ENCODE measurements around the gene HDAC4.

HDAC4 gene

DNA sequence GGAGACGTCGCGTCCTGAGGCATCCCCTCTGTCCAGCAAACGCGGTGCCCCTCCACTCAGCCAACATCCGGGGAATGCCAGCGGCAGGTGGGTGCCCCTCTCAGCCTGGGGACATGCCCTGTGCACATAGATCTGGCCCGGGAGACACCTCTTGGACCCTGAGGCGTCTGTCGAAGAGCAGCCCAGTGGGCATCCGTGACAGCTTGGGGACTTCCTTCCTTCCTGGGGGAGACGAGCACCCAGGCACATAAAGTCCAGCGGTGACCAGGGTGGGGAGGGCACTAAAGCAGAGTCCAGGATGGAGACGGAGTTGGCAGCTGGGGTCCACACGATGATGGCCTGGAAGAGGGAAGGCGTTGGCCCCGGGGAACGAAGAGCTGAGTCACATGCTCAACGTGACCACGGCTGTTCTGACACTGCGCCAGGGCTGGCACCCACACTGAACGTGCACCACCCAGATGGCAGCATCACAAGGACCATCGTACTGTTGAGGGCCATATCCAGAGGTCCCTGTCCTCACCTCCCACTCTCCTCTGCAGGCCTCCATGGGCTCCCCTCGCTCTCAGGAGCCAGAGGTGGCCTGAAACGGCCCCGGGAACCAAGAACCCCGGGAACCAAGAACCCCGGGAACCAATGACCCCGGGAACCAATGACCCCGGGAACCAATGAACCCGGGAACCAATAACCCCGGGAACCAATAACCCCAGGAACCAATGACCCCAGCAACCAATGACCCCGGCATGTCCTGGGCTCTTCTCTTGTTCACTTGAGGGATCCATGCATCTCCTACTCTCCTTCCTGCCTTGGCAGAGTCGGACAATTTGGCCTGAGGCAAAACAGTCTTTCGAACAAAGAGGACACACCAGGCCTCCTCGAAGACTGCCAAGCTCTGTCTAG is 22.6 kb downstream of the HDAC4 start:
- no peak overlapping the region for H3K4me3 Mint-ChIP-seq
- H3K9me3 Mint-ChIP-seq: no peaks in the 10 kb centered on the region
- H3K27ac Mint-ChIP-seq: no peak overlapping the region
- peaks cover 3% of the 10 kb centered on the region for H3K36me3 Mint-ChIP-seq (ENCODE audit: low read depth)
- H3K27me3 Mint-ChIP-seq (ENCODE audit: low read depth): no peaks in the 10 kb centered on the region
- H3K4me1 Mint-ChIP-seq (ENCODE audit: low read depth): peaks cover 21% of the 10 kb centered on the region
- DNase-seq (ENCODE audit: low spot score): no peak

DNA sequence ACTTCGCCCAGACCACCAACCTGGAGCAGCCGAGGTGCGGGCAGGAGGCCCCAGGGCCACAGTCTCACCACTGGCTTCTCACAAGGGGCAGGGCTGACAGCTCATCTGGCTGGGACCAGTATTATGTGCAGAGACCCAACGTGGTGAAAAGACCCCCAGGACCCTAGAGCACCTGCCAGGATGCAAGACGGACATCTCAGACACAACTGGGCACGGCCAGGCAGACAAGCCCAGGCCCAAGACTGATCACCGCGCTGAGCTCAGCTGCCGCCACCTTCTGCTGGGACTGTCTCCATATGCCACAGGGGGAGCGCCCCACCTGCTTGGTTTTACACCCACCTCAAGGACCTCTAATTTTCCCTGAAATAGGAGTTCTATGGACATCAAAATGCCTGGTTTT is 23.2 kb downstream of the HDAC4 start:
- Mint-ChIP-seq H3K9me3 (no peaks in the 10 kb centered on the region), H3K27ac (no peak overlapping the region), H3K4me1 (ENCODE audit: low read depth) (peaks cover 21% of the 10 kb centered on the region), H3K27me3 (ENCODE audit: low read depth) (no peaks in the 10 kb centered on the region), H3K4me3 (no peak overlapping the region), H3K36me3 (ENCODE audit: low read depth) (peaks cover 3% of the 10 kb centered on the region)
- DNase-seq (ENCODE audit: low spot score): no peak

- no peak for DNase-seq (ENCODE audit: low spot score)
- Mint-ChIP-seq H3K4me1 (ENCODE audit: low read depth) (peaks cover 21% of the 10 kb centered on the region), H3K36me3 (ENCODE audit: low read depth) (peaks cover 3% of the 10 kb centered on the region), H3K27ac (no peak overlapping the region), H3K9me3 (no peaks in the 10 kb centered on the region), H3K27me3 (ENCODE audit: low read depth) (no peaks in the 10 kb centered on the region), H3K4me3 (no peak overlapping the region)
These were observed 23.8 kb downstream of the HDAC4 start for GRCh38 chr2:239376942-239377531.

GRCh38 chr2:239376351-239376750 is 24.5 kb downstream of the HDAC4 start:
- peaks cover 3% of the 10 kb centered on the region for H3K36me3 Mint-ChIP-seq (ENCODE audit: low read depth)
- no peak for DNase-seq (ENCODE audit: low spot score)
- H3K9me3 Mint-ChIP-seq: no peaks in the 10 kb centered on the region
- H3K4me1 Mint-ChIP-seq (ENCODE audit: low read depth): peaks cover 15% of the 10 kb centered on the region
- H3K4me3 Mint-ChIP-seq: no peak overlapping the region
- no peaks in the 10 kb centered on the region for H3K27me3 Mint-ChIP-seq (ENCODE audit: low read depth)
- H3K27ac Mint-ChIP-seq: no peak overlapping the region

DNA sequence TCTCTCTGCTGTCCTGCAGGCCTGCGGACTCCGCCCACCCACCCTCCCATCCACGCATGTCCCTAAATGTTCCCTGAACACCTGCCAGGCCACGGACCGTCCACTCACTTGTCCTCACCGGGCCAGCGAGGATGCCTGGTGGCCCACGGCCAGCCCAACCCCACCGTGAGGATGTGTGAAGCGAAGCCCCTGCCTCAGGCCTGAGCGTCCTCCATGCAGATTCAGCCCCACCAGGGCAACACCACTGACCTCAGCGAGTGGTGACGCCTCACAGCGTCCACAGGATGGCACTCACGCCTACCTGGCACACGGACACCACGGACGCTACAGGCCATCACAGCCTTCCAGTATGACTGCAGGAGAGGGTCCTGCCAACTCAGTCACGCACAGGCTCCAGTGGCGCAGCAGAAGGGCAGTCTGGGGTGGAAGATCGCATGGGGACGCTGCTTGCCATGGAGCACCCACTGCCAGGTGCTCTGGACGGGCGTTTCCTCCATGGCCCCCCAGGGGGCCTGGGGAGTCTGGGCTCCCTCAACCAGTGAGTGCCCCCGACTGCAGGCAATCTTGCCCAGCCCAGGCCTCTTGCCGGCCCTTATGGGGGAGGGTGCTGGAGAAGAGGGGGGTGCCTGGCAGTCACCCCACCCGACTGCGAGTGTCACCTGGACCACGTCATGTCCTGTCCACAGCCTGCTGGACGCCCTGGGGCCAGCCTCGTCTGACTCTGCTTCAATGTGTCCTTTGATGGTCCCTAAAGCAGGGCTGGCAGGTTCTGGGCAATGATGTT is 25.4 kb downstream of the HDAC4 start:
- Mint-ChIP-seq H3K27ac (no peak overlapping the region), H3K4me1 (ENCODE audit: low read depth) (peaks cover 8% of the 10 kb centered on the region), H3K9me3 (no peaks in the 10 kb centered on the region), H3K4me3 (no peak overlapping the region), H3K36me3 (ENCODE audit: low read depth) (no peaks in the 10 kb centered on the region), H3K27me3 (ENCODE audit: low read depth) (no peaks in the 10 kb centered on the region)
- DNase-seq (ENCODE audit: low spot score): no peak

- Mint-ChIP-seq H3K9me3 (no peaks in the 10 kb centered on the region), H3K4me1 (ENCODE audit: low read depth) (peaks cover 9% of the 10 kb centered on the region), H3K4me3 (no peak overlapping the region), H3K27ac (no peak overlapping the region), H3K27me3 (ENCODE audit: low read depth) (no peaks in the 10 kb centered on the region), H3K36me3 (ENCODE audit: low read depth) (peaks cover 5% of the 10 kb centered on the region)
- no peak for DNase-seq (ENCODE audit: low spot score)
These were observed 25.9 kb downstream of the HDAC4 start for GRCh38 chr2:239374896-239375277.

DNA sequence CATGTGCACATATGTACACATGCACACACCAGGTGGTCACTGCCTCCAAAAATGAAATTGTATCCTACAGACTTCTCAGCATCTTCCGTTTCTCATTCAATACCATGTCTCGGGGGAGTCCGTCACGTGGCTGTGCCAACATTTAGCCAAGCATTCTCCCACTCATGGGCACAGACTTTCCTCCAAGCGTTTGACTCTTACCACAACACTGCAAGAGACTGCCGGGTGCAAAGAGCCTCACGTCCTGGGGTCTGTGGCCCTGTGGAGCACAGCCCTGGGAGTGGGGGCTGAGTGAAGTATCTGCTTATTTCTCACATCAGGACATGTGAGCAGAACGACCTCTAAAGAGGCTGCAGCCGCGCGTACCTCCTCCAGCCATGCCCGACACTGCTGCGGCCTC is 28.0 kb downstream of the HDAC4 start:
- Mint-ChIP-seq H3K4me3 (no peak overlapping the region), H3K36me3 (ENCODE audit: low read depth) (peaks cover 7% of the 10 kb centered on the region), H3K4me1 (ENCODE audit: low read depth) (peaks cover 10% of the 10 kb centered on the region), H3K27ac (no peak overlapping the region), H3K9me3 (no peaks in the 10 kb centered on the region), H3K27me3 (ENCODE audit: low read depth) (no peaks in the 10 kb centered on the region)
- no peak for DNase-seq (ENCODE audit: low spot score)

DNA sequence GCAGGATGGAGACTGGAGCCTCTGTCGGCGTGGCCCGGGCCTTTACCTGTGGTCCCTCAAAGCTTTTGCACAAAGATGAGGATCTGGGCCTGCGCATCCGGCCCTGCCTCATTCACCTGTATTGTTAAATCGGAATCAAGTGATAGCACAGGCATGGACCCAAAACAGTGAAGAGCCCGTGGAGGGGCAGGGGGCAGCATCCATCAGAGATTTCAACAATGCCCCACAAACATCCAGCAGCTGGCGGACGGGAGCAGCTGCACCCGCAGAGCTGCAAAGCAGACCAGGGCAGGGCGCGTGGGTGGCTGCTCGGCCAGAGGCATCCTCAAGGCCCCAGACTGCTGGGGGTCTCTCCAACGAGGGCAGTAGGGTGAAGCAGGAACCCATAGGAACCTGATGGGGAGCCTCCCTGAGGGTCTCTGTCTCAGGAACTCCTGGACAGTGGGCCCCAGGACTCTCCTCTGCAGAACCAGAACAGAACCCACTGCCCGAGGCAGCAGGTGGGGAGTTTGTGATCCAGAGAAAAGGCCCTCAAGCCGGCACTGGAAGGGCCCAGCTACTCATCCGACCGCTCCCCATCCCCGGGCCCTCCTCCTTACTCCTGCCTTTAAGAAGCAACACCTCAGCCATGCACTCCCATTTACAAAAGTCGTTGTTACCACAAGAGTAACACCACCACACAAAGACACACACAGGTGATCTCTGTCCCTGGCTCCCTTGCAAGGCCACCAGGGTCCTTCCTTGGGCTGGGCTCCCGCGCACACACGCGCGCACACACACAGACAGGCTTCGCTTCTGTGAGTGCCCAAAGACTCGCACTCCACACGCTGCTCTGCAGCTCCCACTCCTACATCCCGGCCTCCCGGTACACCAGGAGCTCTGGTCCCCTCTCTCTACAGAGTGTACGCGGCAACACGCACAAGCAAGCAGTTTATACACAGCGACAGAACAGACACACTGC is 28.8 kb downstream of the HDAC4 start:
- no peak overlapping the region for H3K4me3 Mint-ChIP-seq
- H3K4me1 Mint-ChIP-seq (ENCODE audit: low read depth): peaks cover 10% of the 10 kb centered on the region
- no peaks in the 10 kb centered on the region for H3K27me3 Mint-ChIP-seq (ENCODE audit: low read depth)
- H3K9me3 Mint-ChIP-seq: no peaks in the 10 kb centered on the region
- no peak for DNase-seq (ENCODE audit: low spot score)
- H3K27ac Mint-ChIP-seq: no peak overlapping the region
- peaks cover 7% of the 10 kb centered on the region for H3K36me3 Mint-ChIP-seq (ENCODE audit: low read depth)

DNA sequence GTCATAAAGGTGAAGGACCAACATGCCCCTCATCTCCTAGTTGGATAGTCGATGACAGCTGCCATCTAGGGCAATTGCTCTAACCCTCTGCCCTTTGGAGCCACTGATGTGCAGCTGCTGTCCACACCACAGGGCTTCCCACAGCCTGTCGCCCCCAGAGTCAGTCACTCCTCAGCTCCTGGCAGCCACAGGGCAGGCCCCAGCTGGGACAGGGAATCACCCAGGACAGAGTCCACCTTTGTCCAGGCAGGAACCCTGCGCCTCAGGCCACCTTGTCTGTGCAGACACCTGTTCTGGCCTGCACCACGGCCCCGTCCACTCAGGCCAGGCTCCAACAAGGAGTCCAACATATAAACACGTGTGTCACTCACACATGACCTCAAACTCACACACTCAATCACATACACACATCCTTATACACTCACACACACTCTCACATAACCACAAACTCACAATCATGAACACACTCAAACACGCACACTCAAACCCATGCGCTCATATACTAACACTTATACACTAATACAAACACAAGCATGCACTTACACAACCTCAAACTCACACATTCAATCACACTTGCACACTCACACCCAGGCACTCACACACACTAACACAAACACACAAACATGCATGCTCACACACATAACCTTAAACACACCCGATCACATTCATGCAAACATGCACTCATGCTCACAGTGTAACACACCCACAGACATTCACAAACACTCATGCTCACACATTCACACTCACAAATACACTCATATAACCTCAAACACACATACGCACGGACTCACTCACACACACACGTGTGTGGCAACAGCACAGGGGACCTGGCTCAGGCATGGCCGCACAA is 29.7 kb downstream of the HDAC4 start:
- H3K9me3 Mint-ChIP-seq: no peaks in the 10 kb centered on the region
- no peak for DNase-seq (ENCODE audit: low spot score)
- no peaks in the 10 kb centered on the region for H3K27me3 Mint-ChIP-seq (ENCODE audit: low read depth)
- peaks cover 10% of the 10 kb centered on the region for H3K4me1 Mint-ChIP-seq (ENCODE audit: low read depth)
- no peak overlapping the region for H3K27ac Mint-ChIP-seq
- H3K36me3 Mint-ChIP-seq (ENCODE audit: low read depth): peaks cover 7% of the 10 kb centered on the region
- no peak overlapping the region for H3K4me3 Mint-ChIP-seq

DNA sequence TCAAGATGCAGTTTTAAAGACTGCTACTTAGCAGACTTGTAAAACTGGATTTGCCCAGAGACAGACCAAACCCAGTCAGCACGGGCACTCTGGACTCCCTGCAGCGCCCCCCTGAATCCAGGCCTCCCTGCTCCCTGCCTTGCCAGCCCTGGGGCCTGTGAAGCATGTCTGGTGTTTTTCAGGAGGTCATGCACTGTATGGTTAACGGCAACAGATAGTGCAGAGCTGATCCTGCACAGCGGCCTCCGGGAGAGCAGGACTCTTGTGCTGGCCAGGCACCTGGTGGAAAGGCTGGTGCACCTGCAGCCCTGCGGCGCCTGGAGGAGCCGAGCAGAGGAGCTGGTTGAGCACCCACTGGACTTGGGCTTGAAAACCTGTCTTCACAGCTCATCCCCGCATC is 30.4 kb downstream of the HDAC4 start:
- Mint-ChIP-seq H3K4me3 (no peak overlapping the region), H3K36me3 (ENCODE audit: low read depth) (peaks cover 7% of the 10 kb centered on the region), H3K27ac (no peak overlapping the region), H3K27me3 (ENCODE audit: low read depth) (no peaks in the 10 kb centered on the region), H3K4me1 (ENCODE audit: low read depth) (peaks cover 10% of the 10 kb centered on the region), H3K9me3 (no peaks in the 10 kb centered on the region)
- no peak for DNase-seq (ENCODE audit: low spot score)

GRCh38 chr2:239369631-239370161 is 31.1 kb downstream of the HDAC4 start:
- Mint-ChIP-seq H3K9me3 (no peaks in the 10 kb centered on the region), H3K4me3 (no peak overlapping the region), H3K4me1 (ENCODE audit: low read depth) (peaks cover 13% of the 10 kb centered on the region), H3K27me3 (ENCODE audit: low read depth) (no peaks in the 10 kb centered on the region), H3K27ac (no peak overlapping the region), H3K36me3 (ENCODE audit: low read depth) (peaks cover 8% of the 10 kb centered on the region)
- DNase-seq (ENCODE audit: low spot score): peak; percentile 89

GRCh38 chr2:239368906-239369552 is 31.8 kb downstream of the HDAC4 start:
- Mint-ChIP-seq H3K27ac (no peak overlapping the region), H3K36me3 (ENCODE audit: low read depth) (peaks cover 8% of the 10 kb centered on the region), H3K4me3 (no peak overlapping the region), H3K27me3 (ENCODE audit: low read depth) (no peaks in the 10 kb centered on the region), H3K4me1 (ENCODE audit: low read depth) (peaks cover 18% of the 10 kb centered on the region), H3K9me3 (no peaks in the 10 kb centered on the region)
- no peak for DNase-seq (ENCODE audit: low spot score)
